Uterus (tissue), 4 donors: Measurements from ENCODE around the gene NAXE. TPM values are rescaled to one million over a fixed set of nuclear protein-coding genes. Genes with fewer than 3 reads are reported as not detected.
"Not testable (repeated sequence)": the region's sequence is repeated elsewhere in the genome, so short reads cannot be mapped to it uniquely, and the experiment has no call there.

Experiments
- DNase-seq, 2 donors: peaks; one replicate each; pipeline ENCODE4 v3.0.0-alpha.2; 2019 to 2020
- H3K27ac ChIP-seq, 2 donors: fragments of 200-600 bp; sonication (generic); 1 replicate in 1 of 2; 2 replicates in 1 of 2; pipeline ENCODE4 v1.5.1; 2016 to 2018
- H3K27me3 ChIP-seq, 2 donors: fragments of 200-600 bp; sonication (generic); one replicate each; pipeline ENCODE4 v1.5.1; 2018 to 2019; ENCODE audit warnings: control low read depth in 1 of 2
- H3K36me3 ChIP-seq, 2 donors: fragments of 200-600 bp; sonication (generic); one replicate each; pipeline ENCODE4 v1.5.1; 2019; ENCODE audit warnings: control low read depth in 1 of 2
- H3K4me1 ChIP-seq, 2 donors: fragments of 200-600 bp; sonication (generic); one replicate each; pipeline ENCODE4 v1.5.1; 2018 to 2019; ENCODE audit warnings: control low read depth in 1 of 2
- H3K4me3 ChIP-seq, 2 donors: fragments of 200-600 bp; sonication (generic); 1 replicate in 1 of 2; 2 replicates in 1 of 2; pipeline ENCODE4 v1.5.1; 2018 to 2019; ENCODE audit warnings: mild to moderate bottlenecking in 1 of 2
- H3K9me3 ChIP-seq, 2 donors: fragments of 200-600 bp; sonication (generic); one replicate each; pipeline ENCODE4 v1.5.1; 2019; ENCODE audit warnings: control low read depth in 1 of 2
- POLR2A ChIP-seq, 2 donors: fragments of 450-650 bp; IDR thresholded peaks; one replicate each; pipeline ENCODE4 v1.6.1; 2016; ENCODE audit warnings: antibody characterized with exemption in 2 of 2, mild to moderate bottlenecking in 1 of 2, moderate library complexity in 1 of 2
- intact Hi-C: fragments of 100-400 bp; cut with DNase I; formaldehyde crosslinking; loops from one replicate; pipeline ENCODE4 v1.15.1; 2023; ENCODE audit warnings: low total_unique reads
- total RNA-seq, 4 donors: library from RNA; depleted of rRNA in 3 of 4; stranded (reverse); fragments of >200 nt in 3 of 4; gene quantifications; one replicate each; pipeline versions ENCODE4 v1.1.0 to v1.2.4, GENCODE V29; 2014 to 2023
- TF ChIP-seq, protein P1 (sequence below), 4 experiments: fragments of 200-600 bp in 2 of 4; fragments of 450-650 bp in 2 of 4; sonication (generic) in 2 of 4; IDR thresholded peaks; one replicate each; pipeline ENCODE4 v1.5.1; 2016 to 2019; ENCODE audit warnings: antibody characterized with exemption in 4 of 4, mild to moderate bottlenecking in 2 of 4, moderate library complexity in 1 of 4
- donor health status: DM: yes; HTN: yes; CAD: no.

NAXE gene
- total RNA-seq, 4 donors from 2014 or later, result 39.5 to 74.4 (median 52.2) TPM

DNA sequence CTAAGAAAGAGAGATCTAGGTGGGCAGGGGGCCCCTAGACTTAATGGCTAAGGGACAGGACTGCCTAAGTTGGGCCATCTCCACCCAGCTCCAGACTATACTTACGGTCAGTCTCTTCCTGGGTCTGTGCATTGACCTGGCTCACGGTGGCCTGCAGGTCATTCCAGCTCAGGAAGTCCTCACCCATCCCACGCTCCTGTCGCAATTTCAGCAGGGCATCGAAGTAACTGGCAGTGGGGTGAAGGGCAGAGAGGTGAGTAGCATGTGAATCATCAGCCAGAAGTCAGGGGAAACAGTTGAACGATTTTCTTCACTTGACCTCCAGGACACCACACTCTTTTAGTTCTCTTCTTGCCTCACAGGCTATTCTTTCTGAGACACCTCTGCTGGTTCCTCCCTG lies 39.7 kb upstream of the NAXE start:
- H3K4me3 ChIP-seq, result no peak overlapping the region
- DNase-seq, result no peak
- no peaks in the 10 kb centered on the region for H3K27me3 ChIP-seq
- H3K9me3 ChIP-seq, result no peaks in the 10 kb centered on the region
- no peak overlapping the region for H3K27ac ChIP-seq
- TF ChIP-seq, protein P1, sequence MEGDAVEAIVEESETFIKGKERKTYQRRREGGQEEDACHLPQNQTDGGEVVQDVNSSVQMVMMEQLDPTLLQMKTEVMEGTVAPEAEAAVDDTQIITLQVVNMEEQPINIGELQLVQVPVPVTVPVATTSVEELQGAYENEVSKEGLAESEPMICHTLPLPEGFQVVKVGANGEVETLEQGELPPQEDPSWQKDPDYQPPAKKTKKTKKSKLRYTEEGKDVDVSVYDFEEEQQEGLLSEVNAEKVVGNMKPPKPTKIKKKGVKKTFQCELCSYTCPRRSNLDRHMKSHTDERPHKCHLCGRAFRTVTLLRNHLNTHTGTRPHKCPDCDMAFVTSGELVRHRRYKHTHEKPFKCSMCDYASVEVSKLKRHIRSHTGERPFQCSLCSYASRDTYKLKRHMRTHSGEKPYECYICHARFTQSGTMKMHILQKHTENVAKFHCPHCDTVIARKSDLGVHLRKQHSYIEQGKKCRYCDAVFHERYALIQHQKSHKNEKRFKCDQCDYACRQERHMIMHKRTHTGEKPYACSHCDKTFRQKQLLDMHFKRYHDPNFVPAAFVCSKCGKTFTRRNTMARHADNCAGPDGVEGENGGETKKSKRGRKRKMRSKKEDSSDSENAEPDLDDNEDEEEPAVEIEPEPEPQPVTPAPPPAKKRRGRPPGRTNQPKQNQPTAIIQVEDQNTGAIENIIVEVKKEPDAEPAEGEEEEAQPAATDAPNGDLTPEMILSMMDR (IDR thresholded peaks at IDR 0.05), result no peak
- TF ChIP-seq POLR2A (IDR thresholded peaks at IDR 0.05), result no peak
- no peaks in the 10 kb centered on the region for H3K4me1 ChIP-seq
- intact Hi-C loops, result no loop called here
- no peaks in the 10 kb centered on the region for H3K36me3 ChIP-seq

DNA sequence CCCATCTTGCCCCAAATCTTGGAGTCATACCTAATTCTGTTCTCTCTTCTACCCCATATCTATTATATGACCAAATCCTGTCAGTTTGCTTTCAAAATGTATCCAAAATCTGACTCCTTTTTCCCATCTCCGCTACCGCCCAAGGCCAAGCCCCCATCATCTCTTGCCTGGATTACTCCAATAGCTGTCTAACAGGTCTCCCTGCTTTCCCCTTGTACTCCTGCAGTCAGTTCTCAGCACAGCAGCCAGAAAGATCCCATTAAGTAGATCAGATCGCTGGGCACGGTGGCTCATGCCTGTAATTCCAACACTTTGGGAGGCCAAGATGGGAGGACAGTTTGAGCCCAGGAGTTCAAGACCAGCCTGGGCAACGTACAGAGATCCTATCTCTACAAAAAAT lies 39.1 kb upstream of the NAXE start:
- Histone ChIP-seq H3K27me3 (no peaks in the 10 kb centered on the region), H3K9me3 (no peaks in the 10 kb centered on the region), H3K4me1 (no peaks in the 10 kb centered on the region), H3K36me3 (no peaks in the 10 kb centered on the region), H3K4me3 (no peak overlapping the region), H3K27ac (no peak overlapping the region)
- no peak for DNase-seq
- intact Hi-C loops, result no loop called here
- no peak for TF ChIP-seq POLR2A (IDR thresholded peaks at IDR 0.05)
- TF ChIP-seq, protein P1 (IDR thresholded peaks at IDR 0.05), result no peak

DNA sequence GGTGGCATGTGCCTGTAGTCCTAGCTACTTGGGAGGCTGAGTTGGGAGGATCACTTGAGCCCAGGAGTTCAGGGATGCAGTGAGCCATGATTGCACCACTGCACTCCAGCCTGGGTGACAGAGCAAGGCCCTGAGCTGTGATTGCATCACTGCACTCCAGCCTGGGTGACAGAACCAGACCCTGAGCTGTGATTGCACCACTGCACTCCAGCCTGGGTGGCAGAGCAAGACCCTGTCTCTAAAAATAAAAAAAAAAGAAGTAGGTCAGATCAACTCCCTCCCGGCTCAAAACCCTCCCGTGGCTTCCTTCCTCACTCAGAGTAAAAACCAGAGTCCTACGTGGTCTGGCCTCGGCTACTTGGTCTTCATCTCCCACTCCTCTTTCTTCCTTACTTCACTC lies 38.6 kb upstream of the NAXE start:
- intact Hi-C loops, H3K9me3 ChIP-seq, H3K4me1 ChIP-seq, DNase-seq, H3K27me3 ChIP-seq, H3K27ac ChIP-seq, H3K36me3 ChIP-seq, H3K4me3 ChIP-seq: not testable (repeated sequence)

DNA sequence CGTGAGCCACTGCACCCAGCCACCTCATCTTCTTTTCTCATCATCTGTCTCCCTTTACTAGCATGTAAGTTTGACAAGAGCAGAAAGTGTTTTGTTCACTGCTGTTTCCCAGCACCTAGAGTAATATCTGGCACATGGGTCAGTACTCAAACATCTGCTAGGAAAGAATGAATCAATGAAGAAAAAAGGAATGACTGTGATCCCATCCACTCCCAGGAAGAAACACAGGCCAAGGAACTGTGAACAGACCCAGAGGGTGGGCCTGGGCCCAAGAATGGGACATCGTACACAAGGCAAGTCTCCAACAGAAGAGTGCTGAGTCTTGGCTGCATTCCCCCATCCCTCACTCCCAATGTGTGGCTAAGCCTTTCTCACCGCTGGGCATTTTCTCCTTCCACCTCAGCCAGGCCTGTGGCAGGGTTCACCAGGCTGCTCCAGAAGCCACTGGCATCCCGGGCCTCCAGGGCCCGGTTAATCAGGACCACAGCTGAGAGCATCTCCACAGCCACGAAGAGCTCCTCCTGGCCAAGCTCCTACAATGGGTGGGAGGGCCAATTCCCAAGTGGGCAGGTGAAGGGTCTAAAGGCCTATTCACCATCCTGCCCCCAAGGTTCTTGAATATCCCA lies 37.6 kb upstream of the NAXE start:
- TF ChIP-seq, protein P1 (IDR thresholded peaks at IDR 0.05), result no peak
- no peak for TF ChIP-seq POLR2A (IDR thresholded peaks at IDR 0.05)
- no peaks in the 10 kb centered on the region for H3K4me1 ChIP-seq
- intact Hi-C loops, result no loop called here
- no peaks in the 10 kb centered on the region for H3K9me3 ChIP-seq
- DNase-seq, result no peak
- H3K4me3 ChIP-seq, result no peak overlapping the region
- H3K36me3 ChIP-seq, result no peaks in the 10 kb centered on the region
- H3K27ac ChIP-seq, result no peak overlapping the region
- no peaks in the 10 kb centered on the region for H3K27me3 ChIP-seq

DNA sequence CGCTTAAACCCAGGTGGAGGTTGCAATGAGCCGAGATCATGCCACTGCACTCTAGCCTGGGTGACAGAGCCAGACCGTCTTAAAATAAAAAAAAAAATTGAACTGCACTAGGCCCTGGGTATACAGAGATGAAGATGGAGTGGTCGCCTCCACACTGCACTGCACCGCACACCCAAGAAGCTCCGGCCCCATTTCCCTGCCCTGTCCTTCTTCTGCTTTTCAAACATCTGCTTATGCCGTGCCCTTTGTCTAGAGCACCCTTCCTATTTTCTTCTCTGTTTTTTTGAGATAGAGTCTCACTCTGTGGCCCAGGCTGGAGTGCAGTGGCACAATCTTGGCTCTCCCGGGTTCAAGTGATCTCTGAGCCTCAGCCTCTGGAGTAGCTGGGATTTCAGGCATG lies 36.6 kb upstream of the NAXE start:
- H3K9me3 ChIP-seq, result no peaks in the 10 kb centered on the region
- TF ChIP-seq, protein P1 (IDR thresholded peaks at IDR 0.05), result no peak
- TF ChIP-seq POLR2A (IDR thresholded peaks at IDR 0.05), result no peak
- H3K27ac ChIP-seq, result no peak overlapping the region
- H3K4me1 ChIP-seq, result no peaks in the 10 kb centered on the region
- H3K27me3 ChIP-seq, result no peaks in the 10 kb centered on the region
- no peak for DNase-seq
- intact Hi-C loops, result no loop called here
- H3K4me3 ChIP-seq, result no peak overlapping the region
- no peaks in the 10 kb centered on the region for H3K36me3 ChIP-seq

DNA sequence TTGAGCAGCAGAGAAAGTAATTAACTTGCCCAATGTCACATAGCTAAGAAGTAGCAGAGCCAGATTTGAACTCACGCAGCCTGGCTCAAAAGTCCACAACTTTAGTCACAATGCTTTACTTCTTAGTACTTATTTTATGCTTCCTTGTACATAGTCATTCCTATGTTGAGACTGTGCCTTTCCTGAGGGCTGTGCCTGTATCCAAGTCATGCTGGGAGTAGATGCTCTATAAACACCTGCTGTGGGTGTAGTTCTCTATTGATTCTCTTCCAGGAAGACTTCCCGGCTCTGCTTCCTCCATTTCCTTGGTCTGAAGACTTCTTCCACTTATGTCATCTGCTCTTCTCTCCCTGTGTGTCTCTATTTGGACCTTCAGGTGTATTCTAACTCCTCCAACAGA lies 35.9 kb upstream of the NAXE start:
- no peak for DNase-seq
- Histone ChIP-seq H3K27me3 (no peaks in the 10 kb centered on the region), H3K36me3 (no peaks in the 10 kb centered on the region), H3K4me3 (no peak overlapping the region), H3K4me1 (no peaks in the 10 kb centered on the region), H3K27ac (no peak overlapping the region), H3K9me3 (no peaks in the 10 kb centered on the region)
- no peak for TF ChIP-seq POLR2A (IDR thresholded peaks at IDR 0.05)
- TF ChIP-seq, protein P1 (IDR thresholded peaks at IDR 0.05), result no peak
- intact Hi-C loops, result no loop called here
